Omental fat pad (tissue), 4 donors: Measurements from ENCODE around the gene SH3PXD2B. TPM values are rescaled to one million over a fixed set of nuclear protein-coding genes. Genes with fewer than 3 reads are reported as not detected.
A peak's percentile ranks its signal among the peaks of the same experiment; 100 is the strongest.

Experiments used
- ATAC-seq: fragments of 150-250 bp; one replicate; pipeline ENCODE4 v1.9.1; 2016; ENCODE audit warnings: mild to moderate bottlenecking, moderate library complexity; ENCODE audit not compliant: low FRiP score
- DNase-seq: peaks from one replicate; pipeline ENCODE4 v3.0.0-alpha.2; 2019; ENCODE audit warnings: low spot score
- total RNA-seq, 4 donors: library from RNA; depleted of rRNA; stranded (reverse); fragments of >200 nt; gene quantifications; one replicate each; pipeline ENCODE4 v1.1.0, GENCODE V29; 2016
- TF ChIP-seq, protein P1 (sequence below), 3 donors: fragments of 450-650 bp; IDR thresholded peaks; one replicate each; pipeline ENCODE4 v1.5.1; 2016 to 2017; ENCODE audit warnings: antibody characterized with exemption in 3 of 3, mild to moderate bottlenecking in 3 of 3, moderate library complexity in 2 of 3

Gene SH3PXD2B
- total RNA-seq, 4 donors from 2014 or later, result 29.3 to 47.1 (median 44.3) TPM

DNA sequence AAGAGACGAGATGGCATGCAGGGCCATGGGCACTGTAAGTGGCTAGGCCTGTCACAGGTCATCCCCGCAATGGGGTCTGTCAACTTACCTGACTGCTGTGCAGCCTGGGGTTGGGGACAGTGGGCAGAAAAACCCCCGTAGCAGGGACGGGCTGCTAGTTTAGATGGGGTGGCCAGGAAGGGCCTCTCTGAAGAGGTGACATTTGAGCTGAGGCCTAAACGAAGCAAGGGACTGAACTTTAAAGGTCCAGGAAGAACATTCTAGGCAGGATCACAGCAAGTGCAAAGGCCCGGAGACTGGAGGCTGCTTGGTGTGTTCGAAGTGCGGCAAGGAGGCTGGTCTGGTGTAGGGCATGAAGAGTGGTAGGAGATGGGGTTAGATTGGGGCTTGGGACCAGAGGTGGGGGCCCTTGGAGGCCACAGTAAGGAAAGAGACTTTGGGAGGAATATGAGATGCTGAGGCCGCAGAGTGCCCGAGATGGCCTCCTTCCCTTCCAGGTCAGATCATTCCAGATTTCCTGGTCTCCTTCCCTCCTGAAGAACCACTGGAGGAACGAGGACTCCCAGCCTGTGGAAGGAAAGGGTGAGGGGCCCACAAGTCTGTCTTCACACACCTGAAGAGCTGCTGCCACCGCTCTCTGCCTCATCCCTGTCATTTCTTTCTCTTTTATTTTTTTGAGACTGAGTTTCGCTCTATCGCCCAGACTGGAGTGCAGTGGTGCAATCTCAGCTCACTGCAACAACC is 37.9 kb upstream of the SH3PXD2B start:
- ATAC-seq, result no peak
- DNase-seq, result peak; percentile 4

DNA sequence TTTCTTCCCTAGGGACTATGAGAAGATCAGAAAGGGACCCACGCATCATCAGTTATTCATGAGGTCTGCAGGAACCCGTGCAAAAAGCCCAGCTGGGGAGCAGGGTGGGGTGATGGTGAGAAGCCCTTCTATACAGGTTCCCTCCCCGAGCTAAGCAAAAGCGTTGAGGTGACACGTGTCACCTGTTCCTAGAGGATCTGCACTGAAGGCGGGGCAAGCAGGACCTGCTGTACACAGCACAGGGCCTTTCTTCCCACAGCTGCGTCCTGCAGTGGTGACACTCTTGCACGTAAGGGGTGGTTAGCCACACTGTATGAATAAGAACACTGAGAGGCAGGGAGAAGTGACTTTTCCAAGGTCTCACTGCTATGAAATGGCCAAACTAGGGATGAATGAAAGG is 37.2 kb upstream of the SH3PXD2B start:
- DNase-seq (no peak), ATAC-seq (no peak)
- TF ChIP-seq, protein P1, sequence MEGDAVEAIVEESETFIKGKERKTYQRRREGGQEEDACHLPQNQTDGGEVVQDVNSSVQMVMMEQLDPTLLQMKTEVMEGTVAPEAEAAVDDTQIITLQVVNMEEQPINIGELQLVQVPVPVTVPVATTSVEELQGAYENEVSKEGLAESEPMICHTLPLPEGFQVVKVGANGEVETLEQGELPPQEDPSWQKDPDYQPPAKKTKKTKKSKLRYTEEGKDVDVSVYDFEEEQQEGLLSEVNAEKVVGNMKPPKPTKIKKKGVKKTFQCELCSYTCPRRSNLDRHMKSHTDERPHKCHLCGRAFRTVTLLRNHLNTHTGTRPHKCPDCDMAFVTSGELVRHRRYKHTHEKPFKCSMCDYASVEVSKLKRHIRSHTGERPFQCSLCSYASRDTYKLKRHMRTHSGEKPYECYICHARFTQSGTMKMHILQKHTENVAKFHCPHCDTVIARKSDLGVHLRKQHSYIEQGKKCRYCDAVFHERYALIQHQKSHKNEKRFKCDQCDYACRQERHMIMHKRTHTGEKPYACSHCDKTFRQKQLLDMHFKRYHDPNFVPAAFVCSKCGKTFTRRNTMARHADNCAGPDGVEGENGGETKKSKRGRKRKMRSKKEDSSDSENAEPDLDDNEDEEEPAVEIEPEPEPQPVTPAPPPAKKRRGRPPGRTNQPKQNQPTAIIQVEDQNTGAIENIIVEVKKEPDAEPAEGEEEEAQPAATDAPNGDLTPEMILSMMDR (IDR thresholded peaks at IDR 0.05), result no peak

More for the DNA sequence above, 37.9 kb upstream of the SH3PXD2B start:
- TF ChIP-seq, protein P1 (IDR thresholded peaks at IDR 0.05), result no peak

DNA sequence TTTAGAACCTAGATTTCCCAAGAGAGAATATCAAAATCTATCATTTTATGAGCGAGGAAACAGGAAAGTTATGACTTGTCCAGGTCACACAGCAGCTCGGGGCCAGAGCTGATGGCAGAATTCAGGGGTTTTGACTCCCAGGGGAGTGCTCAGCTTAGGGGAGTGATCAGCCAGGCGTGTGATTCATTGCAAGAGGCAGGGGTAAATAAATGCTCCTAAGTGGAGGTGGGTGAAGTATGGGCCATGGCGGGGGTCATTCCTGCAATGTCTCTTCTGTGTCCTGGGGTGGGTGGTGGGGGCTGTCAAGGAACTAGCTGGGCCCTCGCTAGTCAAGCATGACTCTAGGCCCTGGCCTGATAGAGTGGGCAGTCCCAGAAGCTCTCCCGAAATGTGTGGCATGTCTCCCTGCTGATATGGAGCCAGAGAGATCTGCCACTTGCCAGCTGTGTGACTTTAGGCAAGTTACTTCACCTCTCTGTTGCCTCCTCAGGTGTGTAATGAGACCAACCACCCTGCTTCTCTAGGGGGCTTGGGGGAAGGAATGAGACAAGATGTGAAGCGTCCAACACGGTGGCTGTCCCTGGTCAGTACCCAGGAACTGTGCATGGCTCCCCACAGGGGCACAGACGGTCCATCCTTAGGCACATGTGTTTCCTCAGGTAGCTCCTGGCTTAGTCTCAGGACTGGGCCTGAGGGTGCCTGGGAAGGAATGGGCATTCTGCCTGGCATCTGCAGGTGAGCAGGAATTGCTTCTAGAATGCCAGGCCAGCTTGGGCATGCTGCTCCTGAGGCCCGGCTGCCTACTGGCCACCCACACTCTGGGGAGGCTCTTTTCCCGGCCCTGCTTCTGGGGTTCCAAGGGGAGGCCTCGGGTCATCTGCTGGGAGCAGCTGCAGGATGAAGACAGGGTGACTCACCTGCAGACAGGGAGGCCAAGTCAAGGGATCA is 36.5 kb upstream of the SH3PXD2B start:
- TF ChIP-seq, protein P1 (IDR thresholded peaks at IDR 0.05), result no peak
- ATAC-seq, result no peak
- DNase-seq, result peak; percentile 0

DNA sequence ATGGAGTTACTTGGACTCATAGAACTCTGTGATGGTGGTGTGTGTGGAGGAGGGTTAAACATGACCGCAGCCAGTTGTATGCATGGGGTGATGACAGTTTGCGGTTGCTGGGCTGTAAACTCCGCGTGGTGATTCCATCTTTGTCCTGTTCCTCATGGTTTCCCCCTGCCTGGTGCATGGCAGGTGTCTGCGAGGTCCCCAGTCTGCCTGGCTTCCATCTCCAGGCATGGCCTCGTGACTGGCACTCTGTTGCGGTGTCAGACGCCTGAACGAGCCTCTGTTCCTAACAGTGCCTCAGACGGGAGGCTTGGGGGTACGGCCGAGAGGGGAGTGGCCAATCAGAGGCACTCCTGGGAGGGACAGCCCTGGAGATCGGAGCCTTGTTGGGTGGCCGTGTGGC is 33.9 kb upstream of the SH3PXD2B start:
- DNase-seq, result no peak
- no peak for ATAC-seq
- TF ChIP-seq, protein P1 (IDR thresholded peaks at IDR 0.05), result no peak

DNA sequence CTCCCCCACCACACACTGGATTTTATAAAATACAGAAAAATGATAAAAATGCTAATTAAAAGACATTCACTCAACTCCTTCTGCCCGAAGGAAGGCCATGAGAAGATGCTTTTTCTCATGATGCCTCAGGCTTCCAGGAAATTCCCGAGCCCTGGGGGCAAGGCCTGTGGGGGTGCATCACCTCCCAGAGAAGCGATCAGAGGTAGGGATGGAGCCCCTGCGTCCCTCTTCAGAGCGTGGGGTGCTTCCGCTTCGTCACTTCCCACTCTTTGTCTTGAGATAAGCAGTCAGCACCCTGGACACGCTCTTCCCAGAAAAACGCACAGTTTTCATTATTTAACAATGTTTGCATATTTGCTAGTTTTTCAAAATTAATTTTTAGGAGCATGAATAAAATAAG is 33.3 kb upstream of the SH3PXD2B start:
- TF ChIP-seq, protein P1 (IDR thresholded peaks at IDR 0.05), result no peak

DNA sequence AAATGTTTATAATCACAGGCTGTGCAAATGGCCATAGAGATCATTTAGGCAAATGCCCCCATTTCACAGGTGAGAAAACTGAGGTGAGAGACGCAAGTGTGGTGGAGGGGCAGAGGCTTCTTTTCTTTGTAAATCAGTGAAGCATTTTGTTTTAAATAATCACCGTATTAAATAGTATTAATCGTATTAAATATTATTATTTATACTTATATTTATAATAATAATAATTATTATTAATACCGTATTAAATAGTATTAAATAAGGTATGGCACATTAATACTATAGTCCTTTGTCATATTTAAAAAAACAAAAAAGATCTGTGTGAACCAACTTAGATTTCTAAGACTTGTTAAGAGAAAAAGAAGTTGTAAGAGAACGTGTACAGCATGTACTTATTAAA is 32.6 kb upstream of the SH3PXD2B start:
- ATAC-seq, result no peak
- DNase-seq, result no peak
- TF ChIP-seq, protein P1 (IDR thresholded peaks at IDR 0.05), result no peak

More for the DNA sequence above, 33.3 kb upstream of the SH3PXD2B start:
- ATAC-seq (no peak), DNase-seq (no peak)
